Kidney epithelial cell (primary cell): ENCODE results near the gene KLK13. TPM values are rescaled to one million over a fixed set of nuclear protein-coding genes. Genes with fewer than 3 reads are reported as not detected.

Experiments
- DNase-seq: peaks from one replicate; pipeline ENCODE4 v3.0.0-alpha.2; 2010; ENCODE audit warnings: low read depth
- H3K27me3 ChIP-seq: 2 replicates; pipeline ENCODE4 v1.6.0; 2011; ENCODE audit warnings: low read length; ENCODE audit not compliant: control insufficient read depth, insufficient read depth
- H3K36me3 ChIP-seq: 2 replicates; pipeline ENCODE4 v1.5.1; 2011; ENCODE audit warnings: low read length; ENCODE audit not compliant: control insufficient read depth, insufficient read depth
- H3K4me3 ChIP-seq: 2 replicates; pipeline ENCODE4 v1.5.1; 2011; ENCODE audit warnings: low read depth, mild to moderate bottlenecking, control low read depth, low read length
- total RNA-seq: library from RNA; depleted of rRNA; stranded (reverse); fragments of >200 nt; gene quantifications from 2 replicates; pipeline ENCODE4 v1.2.3, GENCODE V29; 2015
- TF ChIP-seq, protein P1 (sequence below): IDR thresholded peaks from 2 replicates; pipeline ENCODE4 v1.5.1; 2011; ENCODE audit warnings: mild to moderate bottlenecking, moderate library complexity, low read length, control low read depth, inconsistent platforms; ENCODE audit not compliant: insufficient read depth, poor library complexity, severe bottlenecking

Gene KLK13
- total RNA-seq, 1 donor from 2014 or later, result 0.08 TPM

DNA sequence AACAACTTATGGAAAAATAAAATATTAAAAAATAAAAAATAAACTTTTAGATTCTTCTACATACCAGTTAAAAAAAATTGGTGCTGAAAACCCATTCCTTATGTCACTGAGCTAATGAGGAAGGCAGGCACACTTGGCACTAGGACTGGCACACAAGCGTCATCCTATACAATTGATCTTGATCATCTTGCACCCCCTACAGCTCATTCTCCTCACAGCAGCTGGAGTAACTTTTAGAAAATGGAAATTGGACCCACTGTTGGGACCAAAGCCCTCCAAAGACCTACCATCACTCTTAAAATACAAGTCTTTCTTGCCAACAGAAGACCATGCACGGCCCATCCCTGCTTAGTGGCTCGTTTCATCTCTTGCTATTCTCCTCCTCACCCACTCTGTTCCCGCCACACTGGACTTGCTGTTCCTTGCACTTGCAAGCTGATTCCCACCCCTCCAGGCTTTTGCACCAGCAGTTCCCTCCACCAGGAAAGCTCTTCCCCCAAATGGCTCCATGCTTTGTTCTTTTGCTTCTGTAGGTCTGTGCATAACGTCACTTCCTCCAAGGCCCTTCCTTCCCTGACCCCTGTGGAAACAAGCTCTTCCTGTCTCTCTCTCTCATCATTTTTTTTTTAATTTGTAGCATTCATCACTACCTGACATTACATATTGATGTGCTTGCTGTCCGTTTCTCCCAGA lies 31.7 kb upstream of the KLK13 start:
- Histone ChIP-seq H3K4me3 (no peak overlapping the region), H3K36me3 (peaks cover 2% of the 10 kb centered on the region), H3K27me3 (no peaks in the 10 kb centered on the region)
- TF ChIP-seq, protein P1, sequence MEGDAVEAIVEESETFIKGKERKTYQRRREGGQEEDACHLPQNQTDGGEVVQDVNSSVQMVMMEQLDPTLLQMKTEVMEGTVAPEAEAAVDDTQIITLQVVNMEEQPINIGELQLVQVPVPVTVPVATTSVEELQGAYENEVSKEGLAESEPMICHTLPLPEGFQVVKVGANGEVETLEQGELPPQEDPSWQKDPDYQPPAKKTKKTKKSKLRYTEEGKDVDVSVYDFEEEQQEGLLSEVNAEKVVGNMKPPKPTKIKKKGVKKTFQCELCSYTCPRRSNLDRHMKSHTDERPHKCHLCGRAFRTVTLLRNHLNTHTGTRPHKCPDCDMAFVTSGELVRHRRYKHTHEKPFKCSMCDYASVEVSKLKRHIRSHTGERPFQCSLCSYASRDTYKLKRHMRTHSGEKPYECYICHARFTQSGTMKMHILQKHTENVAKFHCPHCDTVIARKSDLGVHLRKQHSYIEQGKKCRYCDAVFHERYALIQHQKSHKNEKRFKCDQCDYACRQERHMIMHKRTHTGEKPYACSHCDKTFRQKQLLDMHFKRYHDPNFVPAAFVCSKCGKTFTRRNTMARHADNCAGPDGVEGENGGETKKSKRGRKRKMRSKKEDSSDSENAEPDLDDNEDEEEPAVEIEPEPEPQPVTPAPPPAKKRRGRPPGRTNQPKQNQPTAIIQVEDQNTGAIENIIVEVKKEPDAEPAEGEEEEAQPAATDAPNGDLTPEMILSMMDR, result peak; percentile 17
- DNase-seq, result no peak

DNA sequence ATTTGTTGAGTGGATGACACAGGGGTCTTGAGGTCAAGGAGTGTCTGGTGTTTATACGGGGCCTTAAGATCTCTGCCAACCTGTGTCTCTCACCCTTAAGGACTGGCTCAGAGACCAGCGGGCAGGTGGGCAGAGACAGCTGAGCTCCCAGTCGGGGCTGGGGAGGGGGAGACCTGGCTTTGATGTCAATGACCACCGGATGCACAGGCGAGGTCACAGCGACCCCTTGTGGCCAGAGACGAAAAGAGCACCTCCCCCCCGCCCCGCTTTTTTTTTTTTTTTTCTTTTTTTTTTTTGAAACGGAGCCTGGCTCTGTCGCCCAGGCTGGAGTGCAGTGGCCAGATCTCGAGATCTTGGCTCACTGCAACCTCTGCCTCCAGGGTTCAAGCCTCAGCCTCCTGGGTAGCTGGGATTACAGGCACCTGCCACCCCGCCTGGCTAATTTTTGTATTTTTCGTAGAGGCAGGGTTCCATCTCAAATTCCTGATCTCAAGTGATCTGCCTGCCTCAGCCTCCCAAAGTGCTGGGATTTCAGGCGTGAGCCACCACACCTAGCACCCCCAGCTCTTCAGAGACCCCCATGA lies 29.9 kb upstream of the KLK13 start:
- TF ChIP-seq, protein P1, result peak; percentile 82
- DNase-seq, result no peak

DNA sequence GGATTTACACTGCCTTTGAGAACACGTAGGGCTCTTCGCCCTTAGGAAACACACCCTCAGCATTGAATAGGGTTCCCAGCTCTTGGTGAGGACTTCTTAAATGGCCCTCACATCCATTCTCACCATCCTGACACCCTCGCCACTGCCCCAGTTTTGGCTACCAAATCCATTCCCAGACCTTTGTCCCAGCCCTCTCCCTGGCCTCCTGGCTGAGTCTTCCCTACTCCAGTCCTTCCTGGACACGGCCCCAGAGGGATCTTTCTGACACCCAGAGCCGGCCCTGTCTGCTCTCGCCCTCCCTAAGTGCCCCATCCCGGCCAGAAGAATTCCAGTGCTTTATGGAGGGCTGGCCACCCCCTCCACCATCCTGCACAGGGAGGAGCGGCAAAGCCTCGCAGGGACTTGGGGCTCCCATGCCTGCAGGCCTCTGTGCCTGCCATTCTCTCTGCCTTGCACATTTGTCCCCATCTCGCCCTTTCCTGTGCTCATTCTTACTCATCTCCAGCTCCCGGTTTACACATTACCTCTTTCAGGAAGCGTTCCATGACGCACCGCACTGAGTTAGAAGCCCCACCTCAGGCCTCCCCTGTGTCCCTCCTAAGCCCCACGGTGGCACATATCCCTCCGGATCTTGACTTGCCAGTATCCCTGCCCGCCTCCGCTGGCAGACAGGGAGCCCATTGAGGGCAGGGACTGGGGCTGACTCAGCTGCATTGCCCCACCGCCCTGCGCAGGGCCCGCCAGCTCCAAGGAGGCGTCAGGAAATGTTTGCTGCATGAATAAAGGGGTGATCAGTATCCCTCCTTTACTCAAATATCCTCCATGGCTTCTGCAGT lies 28.8 kb upstream of the KLK13 start:
- DNase-seq, result no peak
- no peak overlapping the region for H3K4me3 ChIP-seq
- peaks cover 2% of the 10 kb centered on the region for H3K36me3 ChIP-seq

More for the DNA sequence above, 29.9 kb upstream of the KLK13 start:
- no peaks in the 10 kb centered on the region for H3K27me3 ChIP-seq
- H3K4me3 ChIP-seq, result no peak overlapping the region
- peaks cover 2% of the 10 kb centered on the region for H3K36me3 ChIP-seq

DNA sequence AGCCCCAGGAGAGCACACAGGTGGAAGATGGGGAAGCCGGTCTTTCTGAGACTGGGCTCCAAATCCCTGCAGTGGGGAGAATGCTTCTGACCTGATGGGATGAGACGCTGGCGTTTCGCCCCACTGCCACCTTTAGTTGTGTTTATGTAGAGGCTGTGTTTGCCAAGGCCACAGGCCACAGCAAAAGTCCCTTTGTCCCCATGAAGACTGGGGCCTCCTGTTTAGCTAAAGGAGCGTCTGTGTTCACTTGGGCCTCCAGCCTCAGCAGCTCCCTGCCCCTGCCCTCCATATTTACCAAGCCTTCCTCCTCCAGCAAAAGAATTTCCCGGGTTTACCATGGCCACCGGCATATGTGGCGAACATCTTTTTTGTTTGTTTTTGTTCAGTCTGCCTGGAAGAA lies 28.2 kb upstream of the KLK13 start:
- H3K27me3 ChIP-seq, result no peaks in the 10 kb centered on the region
- DNase-seq, result no peak
- TF ChIP-seq, protein P1, result no peak
- peaks cover 2% of the 10 kb centered on the region for H3K36me3 ChIP-seq
- no peak overlapping the region for H3K4me3 ChIP-seq

More for the DNA sequence above, 28.8 kb upstream of the KLK13 start:
- TF ChIP-seq, protein P1, result no peak
- H3K27me3 ChIP-seq, result no peaks in the 10 kb centered on the region

DNA sequence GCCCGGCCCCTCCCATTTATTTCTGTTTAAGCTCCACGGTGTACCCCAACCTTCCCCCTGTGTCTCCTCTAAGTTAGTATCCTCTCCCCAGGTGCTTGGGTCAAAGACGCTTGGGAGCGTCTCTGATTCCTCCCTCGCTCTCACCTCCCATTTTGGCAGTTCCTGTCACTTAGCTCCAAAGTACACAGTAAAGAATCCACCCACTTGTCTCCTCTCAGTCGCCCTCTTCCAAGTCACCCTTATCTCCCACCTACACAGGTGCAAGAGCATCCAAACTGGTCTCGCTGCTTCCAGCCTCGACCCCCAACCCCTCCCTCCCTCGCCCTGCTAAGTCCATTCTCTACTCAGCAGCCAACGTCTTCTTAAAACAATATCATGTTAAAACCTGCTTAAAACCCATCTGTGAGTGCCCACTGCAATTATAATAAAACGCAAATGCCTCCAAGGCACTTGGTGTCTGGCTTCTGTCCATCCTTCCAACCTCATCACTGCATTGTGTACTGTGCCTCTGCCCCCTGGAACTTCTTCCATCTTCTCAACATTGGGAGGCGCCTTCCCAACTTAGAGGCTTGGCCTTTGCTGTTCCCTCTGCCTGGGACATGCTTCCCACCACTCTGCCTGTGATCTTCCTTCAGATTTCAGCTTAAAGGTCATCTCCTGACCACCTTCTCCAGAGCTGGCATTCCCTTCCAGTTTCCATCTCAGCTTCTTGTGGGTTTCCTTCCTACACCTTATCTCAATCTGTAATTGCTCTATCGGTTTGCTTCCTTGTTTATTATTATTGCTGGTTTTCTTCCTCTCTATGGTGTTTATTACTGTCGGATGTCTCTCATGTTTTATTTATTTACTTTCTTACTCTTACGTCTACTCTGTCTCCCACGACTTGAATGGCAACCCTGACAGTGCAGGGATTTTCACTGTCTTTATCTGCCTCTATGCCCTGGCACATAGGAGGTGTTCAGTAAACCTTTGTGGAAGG lies 27.3 kb upstream of the KLK13 start:
- no peaks in the 10 kb centered on the region for H3K36me3 ChIP-seq
- H3K27me3 ChIP-seq, result no peaks in the 10 kb centered on the region
- no peak overlapping the region for H3K4me3 ChIP-seq
- TF ChIP-seq, protein P1, result no peak
- DNase-seq, result no peak
